Measurements from ENCODE around the gene ETFB. TPM values are rescaled to one million over a fixed set of nuclear protein-coding genes. Genes with fewer than 3 reads are reported as not detected.
A peak's percentile ranks its signal among the peaks of the same experiment; 100 is the strongest.

Gene ETFB
- total and polyA plus RNA-seq, 9 of the 15 experiments (the other 6 are each of a cell fraction or from before 2014, with no cell fraction given) = 18.1 to 143 (median 96.1) TPM

- TF ChIP-seq ZBTB17 (CRISPR knock-in tag; IDR thresholded peaks at IDR 0.05) = no peak
- TF ChIP-seq CTBP1 (IDR thresholded peaks at IDR 0.05; ENCODE audit: borderline replicate concordance) = 0 out of 2 replicates have a peak, but pooled peaks have one; percentile 21
- TF ChIP-seq MEF2A (IDR thresholded peaks at IDR 0.05; ENCODE audit: control insufficient read depth, low read depth, low read length) = no peak
- peak; percentile 51 for TF ChIP-seq NCOR1 (IDR thresholded peaks at IDR 0.05)
- no peak for TF ChIP-seq MED1 (CRISPR knock-in tag; IDR thresholded peaks at IDR 0.05; ENCODE audit: borderline replicate concordance)
- peak; percentile 80 for TF ChIP-seq TAF9B (IDR thresholded peaks at IDR 0.05; ENCODE audit: partially characterized antibody)
- TF ChIP-seq NFYB (IDR thresholded peaks at IDR 0.05; ENCODE audit: extremely low read depth, insufficient read length) = peak; percentile 39
- 0 out of 2 replicates have a peak, but pooled peaks have one; percentile 41 for TF ChIP-seq MEF2D (tag; conservative IDR thresholded peaks at IDR 0.05; ENCODE audit: low read depth)
- TF ChIP-seq, protein P1, sequence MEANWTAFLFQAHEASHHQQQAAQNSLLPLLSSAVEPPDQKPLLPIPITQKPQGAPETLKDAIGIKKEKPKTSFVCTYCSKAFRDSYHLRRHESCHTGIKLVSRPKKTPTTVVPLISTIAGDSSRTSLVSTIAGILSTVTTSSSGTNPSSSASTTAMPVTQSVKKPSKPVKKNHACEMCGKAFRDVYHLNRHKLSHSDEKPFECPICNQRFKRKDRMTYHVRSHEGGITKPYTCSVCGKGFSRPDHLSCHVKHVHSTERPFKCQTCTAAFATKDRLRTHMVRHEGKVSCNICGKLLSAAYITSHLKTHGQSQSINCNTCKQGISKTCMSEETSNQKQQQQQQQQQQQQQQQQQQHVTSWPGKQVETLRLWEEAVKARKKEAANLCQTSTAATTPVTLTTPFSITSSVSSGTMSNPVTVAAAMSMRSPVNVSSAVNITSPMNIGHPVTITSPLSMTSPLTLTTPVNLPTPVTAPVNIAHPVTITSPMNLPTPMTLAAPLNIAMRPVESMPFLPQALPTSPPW (CRISPR knock-in tag; IDR thresholded peaks at IDR 0.05) = peak; percentile 95
- no peak for TF ChIP-seq RNF2 (IDR thresholded peaks at IDR 0.05)
- TF ChIP-seq MGA (IDR thresholded peaks at IDR 0.05) = peak; percentile 33; the same call in 1 of the 2 replicates
- TF ChIP-seq CCNT2 (IDR thresholded peaks at IDR 0.05; ENCODE audit: borderline replicate concordance, extremely low read depth, insufficient read length, low read depth, low read length) = peak; percentile 24
- no peak for TF ChIP-seq ATF1 (CRISPR knock-in tag; IDR thresholded peaks at IDR 0.05)
- no peak for TF ChIP-seq ATF1 (tag; IDR thresholded peaks at IDR 0.05)
- peak; percentile 68 for TF ChIP-seq TAF7 (tag; IDR thresholded peaks at IDR 0.05)
- TF ChIP-seq ATF7 (IDR thresholded peaks at IDR 0.05) = peak; percentile 62; the same call in 1 of the 2 replicates
Observed at GRCh38 chr19:51366389-51367254, 434 bp upstream of the ETFB start (continued).

All from K562 (cell line).